GM12875 (cell line): ENCODE data around the gene ERVMER34-1.

Experiments
- H3K4me3 ChIP-seq: one replicate; pipeline ENCODE4 v1.5.1; 2011; ENCODE audit warnings: low read depth, low read length, control low read depth
- CTCF ChIP-seq: IDR thresholded peaks from 2 replicates; pipeline ENCODE4 v1.5.1; 2011; ENCODE audit warnings: low read depth, mild to moderate bottlenecking, control low read depth, inconsistent platforms, low read length, moderate library complexity, borderline replicate concordance; ENCODE audit not compliant: insufficient read depth

ERVMER34-1 gene

GRCh38 chr4:52783069-52783468, 31.8 kb upstream of the ERVMER34-1 start:
- TF ChIP-seq CTCF, result no peak
- H3K4me3 ChIP-seq, result no peak overlapping the region

DNA sequence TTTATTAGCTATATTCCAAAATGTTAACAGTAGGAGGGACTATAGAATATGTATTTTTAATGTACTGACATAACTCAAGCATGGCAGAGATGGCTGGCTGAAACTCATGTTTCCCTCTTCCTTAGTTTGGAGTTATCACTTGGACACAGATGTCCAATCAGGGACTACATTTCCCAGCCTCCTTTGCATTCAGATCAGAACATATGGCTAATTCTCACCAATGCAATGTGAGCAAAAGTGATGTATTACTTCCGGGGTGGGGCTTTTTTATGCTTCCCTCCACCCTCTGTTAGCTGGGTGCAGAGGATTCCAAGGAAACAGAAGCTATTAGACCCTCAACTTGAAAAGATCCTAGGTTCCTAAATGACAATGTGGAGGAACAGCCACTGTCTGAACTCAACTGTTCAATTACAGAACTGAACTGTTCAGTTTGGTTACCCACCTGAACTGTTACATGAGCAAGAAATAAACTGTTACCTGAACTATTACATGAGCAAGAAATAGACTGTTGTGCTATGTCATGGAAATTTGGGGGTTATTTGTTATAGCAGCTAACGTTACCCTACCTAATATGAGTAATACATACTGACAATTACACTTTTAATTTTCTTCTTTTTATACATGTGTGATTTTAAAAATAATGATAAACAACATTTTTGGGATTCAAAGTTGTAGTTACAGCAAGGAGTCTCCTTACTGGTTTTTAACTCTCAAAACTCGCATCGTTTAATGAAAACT, 29.6 kb upstream of the ERVMER34-1 start:
- TF ChIP-seq CTCF, result no peak
- H3K4me3 ChIP-seq, result no peak overlapping the region

- H3K4me3 ChIP-seq, result no peak overlapping the region
- TF ChIP-seq CTCF, result no peak
Observed at GRCh38 chr4:52780206-52780605, 29.0 kb upstream of the ERVMER34-1 start.

DNA sequence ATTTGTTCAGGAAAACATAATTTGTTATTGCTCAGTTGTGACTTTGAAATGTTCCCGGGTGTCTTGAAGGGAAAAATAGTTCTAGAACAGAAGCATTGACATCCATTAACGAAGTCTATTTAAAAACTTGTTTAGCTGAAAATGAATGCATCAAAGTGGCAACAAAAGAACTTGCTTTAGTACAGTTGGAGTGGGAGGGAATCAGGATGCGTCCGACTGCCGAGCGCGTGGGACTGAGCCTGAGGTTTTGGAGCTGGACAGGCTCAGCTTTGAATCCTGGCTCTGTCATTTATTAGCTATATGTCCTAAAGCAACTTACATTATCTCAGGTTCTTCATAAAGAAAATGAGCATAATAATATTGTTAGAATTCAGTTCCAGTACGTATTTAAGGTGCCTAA, 9.0 kb upstream of the ERVMER34-1 start:
- no peak overlapping the region for H3K4me3 ChIP-seq
- no peak for TF ChIP-seq CTCF

- no peak for TF ChIP-seq CTCF
- no peak overlapping the region for H3K4me3 ChIP-seq
Observed at GRCh38 chr4:52755426-52755825, 4.2 kb upstream of the ERVMER34-1 start.

DNA sequence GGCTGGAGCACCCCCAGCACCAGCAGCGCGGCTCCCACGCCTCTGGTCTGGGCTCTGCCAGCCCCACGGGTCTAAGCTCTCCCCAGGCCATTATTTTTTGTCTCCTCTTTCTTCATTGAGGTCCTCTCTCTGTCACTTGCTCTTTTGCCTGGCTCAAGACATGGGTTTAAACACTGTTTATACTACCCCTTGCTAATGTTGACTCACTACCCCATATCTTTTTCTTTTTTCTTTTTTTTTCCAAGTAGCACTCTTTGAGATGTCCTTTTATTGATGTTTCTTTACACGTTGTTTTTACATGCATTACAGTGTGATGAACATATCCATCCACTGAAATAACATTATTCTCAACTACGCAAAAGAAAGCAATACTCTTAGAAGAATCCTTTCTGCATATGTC, 1.7 kb upstream of the ERVMER34-1 start:
- no peak overlapping the region for H3K4me3 ChIP-seq
- no peak for TF ChIP-seq CTCF

- TF ChIP-seq CTCF, result no peak
- no peak overlapping the region for H3K4me3 ChIP-seq
Observed at GRCh38 chr4:52751487-52751911, 274 bp upstream of the ERVMER34-1 start.
